Colon (tissue), 2 donors: Measurements from ENCODE around the gene GCN1.
"Not testable (repeated sequence)": the region's sequence is repeated elsewhere in the genome, so short reads cannot be mapped to it uniquely, and the experiment has no call there.

ENCODE experiments used
- FAIRE-seq: peaks from 2 replicates; lab custom pipeline; 2012; peaks lifted over from hg19 to GRCh38; lab: Jason Lieb, UNC
- donor health status: control.
- donor health status: control.

Gene GCN1

GRCh38 chr12:120214626-120215356, 20.3 kb upstream of the GCN1 start:
- FAIRE-seq: no peak

DNA sequence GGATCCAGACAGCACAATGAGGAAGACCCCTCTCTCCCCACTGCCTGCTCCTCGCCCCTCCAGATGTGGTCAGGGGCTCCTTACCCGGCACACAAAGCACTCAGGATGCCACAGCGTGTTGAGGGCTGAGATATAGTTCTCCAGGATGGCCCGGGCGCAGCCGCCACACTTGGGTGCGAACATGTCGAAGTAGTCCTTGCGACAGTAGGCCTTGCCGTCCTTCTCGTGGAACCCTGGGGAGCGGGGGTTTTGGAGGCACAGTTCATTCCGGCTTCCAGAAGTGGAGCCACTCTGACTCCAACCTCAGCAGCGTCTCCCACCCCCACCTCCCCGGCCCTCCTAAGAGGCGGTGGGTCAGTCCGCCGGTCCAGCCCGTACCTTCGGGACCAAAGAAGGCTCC, 19.2 kb upstream of the GCN1 start:
- no peak for FAIRE-seq

DNA sequence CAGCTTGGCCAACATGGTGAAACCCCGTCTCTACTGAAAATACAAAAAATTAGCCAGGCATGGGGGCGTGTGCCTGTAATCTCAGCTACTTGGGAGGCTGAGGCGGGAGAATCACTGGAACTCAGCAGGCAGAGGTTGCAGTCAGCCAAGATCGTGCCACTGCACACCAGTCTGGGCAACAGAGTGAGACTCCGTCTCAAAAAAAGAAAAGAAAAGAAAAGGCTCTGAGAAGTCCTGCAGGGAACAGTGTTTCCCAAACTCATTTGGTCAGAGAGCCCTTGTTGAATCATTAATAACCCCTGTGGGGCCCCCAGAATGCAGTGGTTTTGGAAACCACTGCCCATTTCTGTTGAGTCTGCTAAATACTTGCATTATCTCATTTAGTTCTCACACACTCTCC, 18.7 kb upstream of the GCN1 start:
- FAIRE-seq: not testable (repeated sequence)

DNA sequence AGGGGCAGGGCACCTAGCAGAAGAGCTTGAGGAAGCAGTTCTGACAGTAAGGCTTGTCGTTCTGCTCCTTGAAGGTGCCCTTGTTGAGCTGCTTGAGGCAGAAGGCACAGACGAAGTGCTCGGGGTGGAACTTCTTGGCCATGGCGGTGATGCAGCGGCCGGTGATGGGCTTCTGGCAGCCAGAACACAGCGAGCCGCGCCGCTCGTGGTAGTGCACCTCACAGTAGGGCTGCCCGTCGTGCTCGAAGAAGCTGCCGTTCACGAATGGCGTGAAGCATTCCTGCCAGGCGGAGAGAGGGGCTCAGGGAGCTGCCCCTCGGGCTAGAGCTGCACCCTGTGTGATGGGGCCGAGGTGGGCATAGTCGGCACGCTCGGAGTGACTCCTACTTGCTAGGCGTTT, 17.8 kb upstream of the GCN1 start:
- FAIRE-seq: no peak

GRCh38 chr12:120211904-120212283, 17.4 kb upstream of the GCN1 start:
- FAIRE-seq: no peak

GRCh38 chr12:120211243-120211903, 16.9 kb upstream of the GCN1 start:
- no peak for FAIRE-seq

DNA sequence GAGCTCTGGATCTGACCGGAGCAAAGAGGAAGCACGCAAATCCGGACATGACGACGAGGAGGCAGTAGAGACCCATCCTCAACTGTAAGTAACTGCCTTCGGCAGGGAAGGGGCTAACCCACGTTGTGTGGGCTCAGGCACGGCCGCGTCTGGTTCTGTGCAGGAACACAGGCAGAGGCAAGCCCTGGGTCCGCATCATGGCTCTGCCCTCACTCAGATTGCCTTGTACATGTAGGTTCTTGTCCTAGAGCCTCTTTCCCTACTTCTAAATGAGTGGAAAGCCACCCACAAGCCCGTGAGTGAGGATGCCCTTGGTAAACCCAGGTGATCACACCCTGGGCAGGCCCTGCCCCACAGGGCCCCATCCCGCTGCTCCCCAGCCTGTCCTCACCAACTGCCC, 15.3 kb upstream of the GCN1 start:
- FAIRE-seq: no peak

- FAIRE-seq: no peak
Measured at GRCh38 chr12:120207227-120207626, 12.7 kb upstream of the GCN1 start.

- not testable (repeated sequence) for FAIRE-seq
Measured at GRCh38 chr12:120206781-120207180, 12.3 kb upstream of the GCN1 start.

DNA sequence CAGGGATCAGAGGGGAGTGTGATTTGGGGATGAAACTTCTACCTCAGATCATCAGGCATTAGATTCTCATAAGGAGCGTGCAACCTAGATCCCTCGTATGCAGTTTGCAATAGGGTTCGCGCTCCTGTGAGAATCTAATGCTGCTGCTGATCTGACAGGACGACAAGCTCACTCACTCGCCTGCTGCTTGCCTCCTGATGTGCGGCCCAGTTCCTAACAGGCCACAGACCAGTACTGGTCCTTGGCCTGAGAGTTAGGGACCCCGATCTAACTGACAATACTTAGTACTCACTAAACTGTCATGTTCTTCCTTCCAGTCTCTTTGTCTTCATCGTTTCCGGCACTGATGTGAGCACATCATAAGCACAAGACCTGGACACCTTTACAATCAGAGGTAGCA, 11.7 kb upstream of the GCN1 start:
- no peak for FAIRE-seq

DNA sequence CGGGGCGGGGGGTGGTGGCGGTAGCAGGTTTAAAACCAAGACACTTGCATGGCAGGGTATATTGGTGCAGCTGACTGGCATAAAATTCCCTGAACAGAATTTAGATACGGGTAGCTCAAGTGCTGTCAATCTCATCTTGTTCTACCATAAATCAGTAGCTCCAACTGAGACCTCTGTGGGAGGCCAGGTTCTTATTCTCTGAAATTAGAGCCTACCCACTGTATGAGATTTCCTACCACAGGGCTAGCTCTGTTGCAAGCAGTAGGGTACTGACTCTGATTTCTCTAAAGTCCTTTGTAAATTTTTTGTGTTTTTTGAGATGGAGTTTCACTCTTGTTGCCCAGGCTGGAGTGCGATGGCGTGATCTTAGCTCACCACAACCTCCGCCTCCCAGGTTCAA, 9.7 kb upstream of the GCN1 start:
- FAIRE-seq: no peak

GRCh38 chr12:120200364-120200800, 5.9 kb upstream of the GCN1 start:
- no peak for FAIRE-seq

DNA sequence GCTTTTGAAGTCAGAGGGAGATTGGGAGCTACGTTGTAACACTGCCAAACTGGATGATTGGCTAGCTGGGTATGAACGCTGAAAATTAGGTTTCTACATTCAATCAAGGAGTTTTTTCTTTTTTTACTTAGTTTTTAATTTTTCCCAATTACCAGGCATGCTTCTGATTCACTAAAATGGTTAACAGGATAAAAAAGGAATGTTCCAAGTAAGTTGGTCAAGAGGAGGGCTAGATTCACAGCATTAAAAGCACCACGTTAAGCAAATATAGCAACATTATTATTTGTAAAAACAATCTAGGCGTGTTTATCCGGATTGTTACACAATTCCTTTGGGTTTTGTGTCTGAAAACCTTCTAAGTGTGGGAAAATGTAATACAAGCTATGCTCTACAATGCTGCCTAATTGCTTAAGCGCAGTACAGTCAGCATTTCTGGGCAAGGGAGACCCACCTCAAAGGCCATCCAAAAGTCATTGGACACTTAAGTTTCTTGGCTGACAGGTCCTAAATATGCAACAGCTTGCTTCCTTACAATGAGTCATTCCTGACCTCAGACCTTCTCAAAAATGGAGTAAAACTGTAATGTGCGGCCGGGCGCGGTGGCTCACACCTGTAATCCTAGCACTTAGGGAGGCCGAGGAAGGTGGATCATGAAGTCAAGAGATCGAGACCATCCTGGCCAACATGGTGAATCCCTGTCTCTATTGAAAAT, 5.2 kb upstream of the GCN1 start:
- FAIRE-seq: no peak

- FAIRE-seq: no peak
Measured at GRCh38 chr12:120199025-120199424, 4.5 kb upstream of the GCN1 start.

DNA sequence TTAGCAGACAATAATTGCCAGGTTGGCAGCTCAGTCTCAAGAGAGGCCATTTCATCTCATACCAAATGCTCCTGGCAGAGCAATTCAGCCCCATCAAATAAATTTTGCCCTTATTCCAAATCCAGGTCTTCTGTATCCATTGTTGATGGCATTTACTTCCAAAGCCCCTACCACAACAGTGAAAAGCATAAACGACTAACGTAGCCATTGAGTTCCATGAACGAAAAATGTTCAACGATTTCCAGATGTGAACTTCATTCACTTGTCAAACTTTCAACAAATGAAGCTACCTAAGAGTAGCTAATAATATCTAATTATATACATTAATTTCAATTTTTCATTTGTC, 3.0 kb upstream of the GCN1 start:
- no peak for FAIRE-seq

DNA sequence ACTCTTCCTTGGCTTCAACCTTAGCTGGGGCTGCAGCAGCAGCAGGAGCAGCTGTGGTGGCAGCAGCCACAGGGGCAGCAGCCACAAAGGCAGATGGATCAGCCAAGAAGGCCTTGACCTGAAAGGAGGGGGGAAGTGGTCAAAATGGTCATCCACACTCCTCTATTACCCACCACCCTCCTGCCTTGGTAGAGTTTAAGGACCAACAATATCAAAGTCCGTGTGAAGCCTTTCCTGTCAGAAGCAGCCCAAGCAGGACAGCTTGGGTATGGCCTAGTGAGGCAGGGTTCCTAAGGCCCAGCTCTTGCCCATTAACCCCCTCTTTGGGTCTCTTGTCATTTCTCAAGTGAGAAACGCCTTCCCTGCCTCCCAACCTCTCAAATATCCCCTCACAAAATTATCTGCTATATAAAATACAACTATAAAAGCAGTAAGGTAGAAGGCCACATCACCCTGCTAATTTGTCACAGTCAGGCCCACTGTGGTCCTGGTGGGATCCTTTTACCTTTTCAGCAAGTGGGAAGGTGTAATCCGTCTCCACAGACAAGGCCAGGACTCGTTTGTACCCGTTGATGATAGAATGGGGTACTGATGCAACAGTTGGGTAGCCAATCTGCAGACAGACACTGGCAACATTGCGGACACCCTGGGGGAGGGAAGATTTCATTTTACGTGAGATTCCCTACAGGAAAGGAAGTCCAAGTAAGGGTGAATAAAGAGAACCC, 2.5 kb upstream of the GCN1 start:
- FAIRE-seq: not testable (repeated sequence)

DNA sequence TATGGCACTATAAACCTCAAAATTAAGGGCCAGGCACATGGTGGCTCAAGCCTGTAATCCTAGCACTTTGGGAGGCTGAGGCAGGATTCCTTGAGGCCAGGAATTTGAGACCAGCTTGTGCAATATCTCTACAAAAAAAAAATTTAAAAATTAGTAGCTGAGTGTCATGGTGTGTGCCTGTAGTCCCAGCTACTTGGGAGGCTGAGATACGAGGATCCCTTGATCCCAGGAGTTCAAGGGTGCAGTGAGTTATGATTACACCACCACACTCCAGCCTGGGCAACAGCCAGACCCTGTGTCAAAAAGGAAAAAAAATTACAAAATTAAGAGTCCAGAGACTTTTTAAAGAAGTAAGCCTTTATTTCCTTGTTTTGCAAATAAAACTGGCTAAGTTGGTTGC, 1.8 kb upstream of the GCN1 start:
- FAIRE-seq: no peak

- no peak for FAIRE-seq
Measured at GRCh38 chr12:120194226-120194533, 335 bp downstream of the GCN1 start.

DNA sequence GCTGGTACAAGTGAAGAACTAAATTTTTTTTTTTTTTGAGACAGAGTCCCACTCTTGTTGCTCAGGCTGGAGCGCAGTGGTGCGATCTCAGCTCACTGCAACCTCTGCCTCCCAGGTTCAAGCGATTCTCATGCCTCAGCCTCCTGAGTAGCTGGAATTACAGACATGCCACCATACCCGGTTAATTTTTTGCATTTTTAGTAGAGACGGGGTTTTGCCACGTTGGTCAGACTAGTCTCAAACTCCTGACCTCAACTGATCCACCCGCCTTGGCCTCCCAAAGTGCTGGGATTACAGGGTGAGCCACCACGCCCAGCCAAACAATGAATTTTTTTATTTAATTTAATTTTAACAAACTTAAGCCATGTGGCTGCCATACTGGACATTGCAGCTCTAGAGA, 1.2 kb downstream of the GCN1 start:
- not testable (repeated sequence) for FAIRE-seq

GRCh38 chr12:120190985-120191480, 3.5 kb downstream of the GCN1 start:
- FAIRE-seq: no peak

DNA sequence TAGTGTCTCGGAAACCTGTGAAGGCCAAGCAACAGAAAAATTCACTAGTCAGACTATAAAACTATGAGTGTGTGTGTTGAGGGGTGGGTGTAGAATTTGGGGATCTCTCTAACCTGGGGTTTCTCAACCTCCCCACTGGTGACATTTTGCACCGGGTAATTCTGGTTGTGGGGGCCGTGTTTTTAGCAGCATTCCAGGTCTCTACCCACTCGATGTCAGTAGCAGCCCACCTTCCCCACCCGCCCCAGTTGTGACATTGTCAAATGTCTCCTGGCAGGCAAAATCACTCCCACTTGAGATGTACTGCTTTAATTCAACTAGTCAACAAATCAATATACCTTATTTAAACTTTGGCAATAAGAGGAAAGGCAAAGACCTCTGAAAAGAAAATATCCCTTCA, 4.1 kb downstream of the GCN1 start:
- no peak for FAIRE-seq

- FAIRE-seq: no peak
Measured at GRCh38 chr12:120186654-120187053, 7.9 kb downstream of the GCN1 start.

DNA sequence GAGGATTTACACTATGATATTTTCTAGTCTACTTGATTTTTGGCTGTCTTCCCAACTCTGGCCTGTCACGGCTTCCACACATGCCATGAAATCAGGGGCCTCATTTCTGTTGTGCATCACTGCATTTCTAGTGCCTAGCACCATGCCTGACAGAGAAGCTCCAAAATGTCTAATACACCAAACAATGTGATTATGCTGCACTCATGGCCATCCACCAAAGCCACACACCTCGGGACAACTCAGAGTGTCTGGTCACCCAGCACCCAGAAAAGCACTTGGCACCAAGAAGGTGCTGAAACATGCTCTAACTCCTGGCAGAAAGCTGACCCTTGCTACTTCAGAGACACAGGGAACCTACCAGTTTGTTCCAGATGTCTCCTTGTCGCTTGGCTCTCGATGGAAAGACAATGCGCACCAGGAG, 11.3 kb downstream of the GCN1 start:
- FAIRE-seq: no peak
